Body of pancreas (tissue), 4 donors: ENCODE data around the gene ISG20. TPM values are rescaled to one million over a fixed set of nuclear protein-coding genes. Genes with fewer than 3 reads are reported as not detected.

Source experiments
- ATAC-seq: fragments of 150-250 bp; one replicate; pipeline ENCODE4 v1.9.1; 2016
- DNase-seq, 4 donors: peaks; one replicate each; pipeline ENCODE4 v3.0.0-alpha.2; 2019
- H3K27ac ChIP-seq, 4 donors: fragments of 200-600 bp; sonication (generic); 1 replicate in 3 of 4; 2 replicates in 1 of 4; pipeline versions ENCODE4 v1.5.1 to v1.6.1; 2016 to 2019; ENCODE audit warnings: mild to moderate bottlenecking in 1 of 4, mixed read lengths in 1 of 4, moderate library complexity in 1 of 4
- H3K27me3 ChIP-seq, 2 donors: fragments of 200-600 bp; sonication (generic); one replicate each; pipeline ENCODE4 v1.6.0; 2016; ENCODE audit warnings: mild to moderate bottlenecking in 1 of 2
- H3K36me3 ChIP-seq, 2 donors: fragments of 200-600 bp; sonication (generic); replicated peaks in 1 of 2; 2 replicates each; pipeline ENCODE4 v1.5.1; 2016; ENCODE audit warnings: low read depth in 2 of 2; ENCODE audit not compliant: insufficient read depth in 1 of 2
- H3K4me1 ChIP-seq: fragments of 200-600 bp; sonication (generic); one replicate; pipeline ENCODE4 v1.6.0; 2016
- H3K4me3 ChIP-seq, 2 donors: fragments of 200-600 bp; sonication (generic); 1 replicate in 1 of 2; 2 replicates in 1 of 2; pipeline ENCODE4 v1.5.1; 2016 to 2019
- H3K9me3 ChIP-seq, 3 donors: fragments of 200-600 bp; sonication (generic); 1 replicate in 2 of 3; 2 replicates in 1 of 3; pipeline ENCODE4 v1.5.1; 2016
- CTCF ChIP-seq, 7 experiments: fragments of 450-650 bp in 4 of 7; fragments of 200-600 bp in 3 of 7; sonication (generic) in 3 of 7; IDR thresholded peaks; one replicate each; pipeline ENCODE4 v1.5.1; 2016 to 2019; ENCODE audit warnings: antibody characterized with exemption in 7 of 7
- POLR2A ChIP-seq, 3 donors: fragments of 450-650 bp; IDR thresholded peaks; one replicate each; pipeline ENCODE4 v1.6.1; 2016; ENCODE audit warnings: antibody characterized with exemption in 3 of 3, mild to moderate bottlenecking in 2 of 3
- WGBS, 2 donors: methylation state at CpG; one replicate each; pipeline ENCODE4 v1.1.5; 2017; 5-methylcytosine and 5-hydroxymethylcytosine counted together
- intact Hi-C: fragments of 100-400 bp; cut with DNase I; formaldehyde crosslinking; loops from one replicate; pipeline ENCODE4 v1.15.1; 2023
- total RNA-seq, 2 donors: library from RNA; depleted of rRNA; stranded (reverse); fragments of >200 nt; gene quantifications; one replicate each; pipeline ENCODE4 v1.1.0, GENCODE V29; 2016

The ISG20 gene
- total RNA-seq, 2 donors from 2014 or later, result 2.9 to 25.4 TPM

GRCh38 chr15:88608607-88609181 is 30.1 kb upstream of the ISG20 start:
- no peak for TF ChIP-seq POLR2A (IDR thresholded peaks at IDR 0.05)
- TF ChIP-seq CTCF (IDR thresholded peaks at IDR 0.05), result no peak
- peaks cover 0 to 33% of the 10 kb centered on the region in 2 donors for H3K27me3 ChIP-seq
- ATAC-seq (no peak), DNase-seq (no peak)
- H3K27ac ChIP-seq, result no peak overlapping the region
- peaks cover 24% of the 10 kb centered on the region for H3K4me1 ChIP-seq
- intact Hi-C loops, result no loop called here
- WGBS, 2 donors, result 66 to 76% methylated on average over 4 of the region's 4 CpGs
- H3K4me3 ChIP-seq, result no peak overlapping the region
- no peaks in the 10 kb centered on the region for H3K36me3 ChIP-seq
- H3K9me3 ChIP-seq, result no peaks in the 10 kb centered on the region

- intact Hi-C loops, result loop anchor here (10.0 kb wide), 1 partner anchor 135 kb away; no protein-coding TSS in a partner anchor
- TF ChIP-seq POLR2A (IDR thresholded peaks at IDR 0.05) (no peak), CTCF (IDR thresholded peaks at IDR 0.05) (no peak)
- Histone ChIP-seq H3K4me3 (no peak overlapping the region), H3K9me3 (no peaks in the 10 kb centered on the region), H3K36me3 (no peaks in the 10 kb centered on the region), H3K4me1 (peaks cover 24% of the 10 kb centered on the region), H3K27ac (no peak overlapping the region), H3K27me3 (peaks cover 0 to 28% of the 10 kb centered on the region in 2 donors)
- DNase-seq (no peak), ATAC-seq (no peak)
- 62 to 66% methylated on average over 4 of the region's 4 CpGs for WGBS, 2 donors
Observed at GRCh38 chr15:88609344-88610090, 29.3 kb upstream of the ISG20 start.

GRCh38 chr15:88610701-88611231 is 28.1 kb upstream of the ISG20 start:
- intact Hi-C loops, result loop anchor here (10.0 kb wide), 1 partner anchor 136 kb away; no protein-coding TSS in a partner anchor
- 58 to 67% methylated on average over 4 of the region's 4 CpGs for WGBS, 2 donors

GRCh38 chr15:88612186-88612796 is 26.5 kb upstream of the ISG20 start:
- Histone ChIP-seq H3K4me1 (peaks cover 29% of the 10 kb centered on the region), H3K4me3 (no peak overlapping the region), H3K27me3 (peaks cover 0 to under 1% of the 10 kb centered on the region in 2 donors), H3K36me3 (no peaks in the 10 kb centered on the region), H3K9me3 (no peaks in the 10 kb centered on the region), H3K27ac (no peak overlapping the region)
- DNase-seq (no peak), ATAC-seq (no peak)
- intact Hi-C loops, result loop anchor here (10.0 kb wide), 1 partner anchor 137 kb away; no protein-coding TSS in a partner anchor
- 69 to 77% methylated on average over 7 of the region's 7 CpGs for WGBS, 2 donors
- TF ChIP-seq POLR2A (IDR thresholded peaks at IDR 0.05) (no peak), CTCF (IDR thresholded peaks at IDR 0.05) (no peak)

More at GRCh38 chr15:88610701-88611231, 28.1 kb upstream of the ISG20 start:
- Histone ChIP-seq H3K27ac (no peak overlapping the region), H3K4me1 (peaks cover 24% of the 10 kb centered on the region), H3K27me3 (peaks cover 0 to 16% of the 10 kb centered on the region in 2 donors), H3K36me3 (no peaks in the 10 kb centered on the region), H3K4me3 (no peak overlapping the region), H3K9me3 (no peaks in the 10 kb centered on the region)
- ATAC-seq, result no peak
- no peak for DNase-seq
- TF ChIP-seq POLR2A (IDR thresholded peaks at IDR 0.05) (no peak), CTCF (IDR thresholded peaks at IDR 0.05) (no peak)
